H1 (cell line): ENCODE results near the gene SPEM3. TPM values are rescaled to one million over a fixed set of nuclear protein-coding genes. Genes with fewer than 3 reads are reported as not detected.

Source experiments
- ASH2L ChIP-seq: fragments of 200-600, 300-600 bp; sonication (generic); IDR thresholded peaks from one replicate; pipeline ENCODE4 v1.7.1; 2017; ENCODE audit warnings: low read length
- TCF12 ChIP-seq: IDR thresholded peaks from 2 replicates; pipeline ENCODE4 v1.6.1; 2011; ENCODE audit warnings: low read depth, mild to moderate bottlenecking, low read length
- TEAD4 ChIP-seq: IDR thresholded peaks from 2 replicates; pipeline ENCODE4 v1.6.1; 2012; ENCODE audit warnings: low read depth, low read length, inconsistent platforms, mixed read lengths
- polyA plus RNA-seq, 7 experiments: library from polyadenylated mRNA; depleted of rRNA in 3 of 7; stranded (reverse) in 5 of 7; unstranded in 2 of 7; fragments of >200 nt in 5 of 7; fragments of 200-250 nt in 2 of 7; gene quantifications; 1 replicate in 5 of 7; 2 replicates in 1 of 7; 4 replicates in 1 of 7; pipeline versions ENCODE4 v1.2.1 to v1.2.3, GENCODE V29; 2011 to 2013; ENCODE audit warnings: missing spikeins in 2 of 7, mixed read lengths in 2 of 7
- total RNA-seq: library from RNA; stranded (reverse); fragmentation: NEBNext Ultra II Directional; extraction: Animal tissue kit (Norgen Biotek cat#: 25700); gene quantifications from 2 replicates; pipeline ENCODE4 v1.2.1, GENCODE V29; 2021

SPEM3 gene
- total and polyA plus RNA-seq, 2 of the 8 experiments (the other 6 are each of a cell fraction or from before 2014, with no cell fraction given), result 0.02 TPM; not detected in 1

DNA sequence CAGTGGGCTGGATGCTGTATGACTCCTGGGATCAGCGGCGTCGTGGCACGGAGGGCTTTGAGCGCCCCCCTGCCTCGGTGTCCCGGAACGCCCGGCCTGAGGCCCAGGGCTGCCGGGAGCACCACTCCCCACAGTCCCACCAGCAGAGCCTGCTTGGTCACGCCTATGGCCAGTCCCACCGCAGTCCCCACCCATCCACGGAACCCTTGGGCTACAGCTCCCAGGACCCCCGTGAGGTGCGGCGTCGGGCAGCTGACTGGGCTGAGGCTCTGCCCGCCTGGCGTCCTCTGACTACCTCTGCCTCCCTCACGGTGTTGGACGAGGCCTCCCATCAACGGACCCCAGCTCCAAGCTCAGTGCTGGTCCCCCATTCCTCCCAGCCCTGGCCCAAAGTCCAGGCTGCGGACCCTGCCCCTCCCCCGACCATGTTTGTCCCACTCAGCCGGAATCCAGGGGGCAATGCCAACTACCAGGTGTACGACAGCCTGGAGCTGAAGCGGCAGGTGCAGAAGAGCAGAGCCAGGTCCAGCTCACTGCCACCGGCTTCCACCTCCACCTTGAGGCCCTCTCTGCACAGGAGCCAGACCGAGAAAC lies 1.7 kb upstream of the SPEM3 start (continued):
- TF ChIP-seq TEAD4 (no peak), TCF12 (no peak), ASH2L (no peak)
